Uterus (tissue), 2 donors: ENCODE results near the gene SDC1.

Source experiments
- POLR2A ChIP-seq, 2 donors: fragments of 450-650 bp; IDR thresholded peaks; one replicate each; pipeline ENCODE4 v1.6.1; 2016; ENCODE audit warnings: antibody characterized with exemption in 2 of 2, mild to moderate bottlenecking in 1 of 2, moderate library complexity in 1 of 2
- TF ChIP-seq, protein P1 (sequence below), 4 experiments: fragments of 200-600 bp in 2 of 4; fragments of 450-650 bp in 2 of 4; sonication (generic) in 2 of 4; IDR thresholded peaks; one replicate each; pipeline ENCODE4 v1.5.1; 2016 to 2019; ENCODE audit warnings: antibody characterized with exemption in 4 of 4, mild to moderate bottlenecking in 2 of 4, moderate library complexity in 1 of 4

DNA sequence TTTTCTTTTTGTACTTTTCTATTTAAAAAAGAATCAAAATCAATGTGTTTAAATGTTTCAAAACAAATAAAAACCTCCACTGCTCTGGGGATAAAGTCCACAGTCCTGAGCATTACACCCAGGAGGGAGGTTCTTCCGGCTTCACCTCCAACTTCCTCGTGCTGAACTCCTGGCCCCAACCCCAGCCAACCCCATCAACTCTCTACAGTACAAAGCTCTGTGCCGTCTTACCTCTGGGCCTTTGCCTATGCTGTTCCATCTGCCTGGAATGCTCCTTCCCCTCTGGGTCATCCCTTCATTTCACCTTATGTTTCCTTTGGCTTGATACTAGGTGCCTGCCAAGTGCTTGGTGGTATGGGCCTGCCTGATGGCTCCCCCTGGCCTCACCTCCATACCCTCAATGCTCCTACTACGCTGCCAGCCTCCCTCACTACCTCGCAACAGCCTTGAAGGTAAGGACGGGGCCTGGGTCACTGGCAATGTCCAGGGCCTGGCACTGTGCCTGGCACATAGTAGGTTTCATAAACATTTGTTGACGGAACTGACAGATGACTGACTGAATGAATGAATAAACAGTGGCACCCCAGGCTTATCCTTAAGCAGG, 28.8 kb downstream of the SDC1 start:
- TF ChIP-seq, protein P1, sequence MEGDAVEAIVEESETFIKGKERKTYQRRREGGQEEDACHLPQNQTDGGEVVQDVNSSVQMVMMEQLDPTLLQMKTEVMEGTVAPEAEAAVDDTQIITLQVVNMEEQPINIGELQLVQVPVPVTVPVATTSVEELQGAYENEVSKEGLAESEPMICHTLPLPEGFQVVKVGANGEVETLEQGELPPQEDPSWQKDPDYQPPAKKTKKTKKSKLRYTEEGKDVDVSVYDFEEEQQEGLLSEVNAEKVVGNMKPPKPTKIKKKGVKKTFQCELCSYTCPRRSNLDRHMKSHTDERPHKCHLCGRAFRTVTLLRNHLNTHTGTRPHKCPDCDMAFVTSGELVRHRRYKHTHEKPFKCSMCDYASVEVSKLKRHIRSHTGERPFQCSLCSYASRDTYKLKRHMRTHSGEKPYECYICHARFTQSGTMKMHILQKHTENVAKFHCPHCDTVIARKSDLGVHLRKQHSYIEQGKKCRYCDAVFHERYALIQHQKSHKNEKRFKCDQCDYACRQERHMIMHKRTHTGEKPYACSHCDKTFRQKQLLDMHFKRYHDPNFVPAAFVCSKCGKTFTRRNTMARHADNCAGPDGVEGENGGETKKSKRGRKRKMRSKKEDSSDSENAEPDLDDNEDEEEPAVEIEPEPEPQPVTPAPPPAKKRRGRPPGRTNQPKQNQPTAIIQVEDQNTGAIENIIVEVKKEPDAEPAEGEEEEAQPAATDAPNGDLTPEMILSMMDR (IDR thresholded peaks at IDR 0.05), result no peak
- no peak for TF ChIP-seq POLR2A (IDR thresholded peaks at IDR 0.05)
